Subcutaneous adipose tissue (tissue), 4 donors: ENCODE results near the gene FNDC10. TPM values are rescaled to one million over a fixed set of nuclear protein-coding genes. Genes with fewer than 3 reads are reported as not detected.

Source experiments
- CTCF ChIP-seq: fragments of 450-650 bp; IDR thresholded peaks from one replicate; pipeline ENCODE4 v1.5.1; 2016; ENCODE audit warnings: low read depth, mild to moderate bottlenecking, control low read depth, antibody characterized with exemption, moderate library complexity
- total RNA-seq, 4 donors: library from RNA; depleted of rRNA; stranded (reverse); fragments of >200 nt; gene quantifications; one replicate each; pipeline ENCODE4 v1.1.0, GENCODE V29; 2016

FNDC10 gene
- total RNA-seq, 4 donors from 2014 or later = 0.22 to 1.4 TPM; not detected in 2

- no peak for TF ChIP-seq CTCF
These were observed 40.9 kb downstream of the FNDC10 start for GRCh38 chr1:1559066-1559465.

GRCh38 chr1:1558591-1558990 lies 41.3 kb downstream of the FNDC10 start:
- TF ChIP-seq CTCF = no peak

GRCh38 chr1:1556505-1556904 lies 43.4 kb downstream of the FNDC10 start:
- no peak for TF ChIP-seq CTCF

GRCh38 chr1:1554926-1555915 lies 44.7 kb downstream of the FNDC10 start:
- no peak for TF ChIP-seq CTCF

GRCh38 chr1:1554550-1554925 lies 45.4 kb downstream of the FNDC10 start:
- no peak for TF ChIP-seq CTCF

GRCh38 chr1:1553821-1554494 lies 46.0 kb downstream of the FNDC10 start:
- TF ChIP-seq CTCF = no peak

- no peak for TF ChIP-seq CTCF
These were observed 47.7 kb downstream of the FNDC10 start for GRCh38 chr1:1552263-1552639.
